ENCODE data around the gene RDH5. TPM values are rescaled to one million over a fixed set of nuclear protein-coding genes. Genes with fewer than 3 reads are reported as not detected.

Gene RDH5
- total RNA-seq, 4 donors from 2014 or later = 18.0 to 57.0 (median 31.9) TPM

GRCh38 chr12:55708695-55709233 lies 11.4 kb upstream of the RDH5 start:
- peak; percentile 3 for ATAC-seq
- H3K27me3 ChIP-seq = no peaks in the 10 kb centered on the region
- peak overlapping the region in 1 of 2 donors; percentile 85 for H3K4me3 ChIP-seq
- WGBS, 2 donors (ENCODE audit: low coverage in 1 of 2) = 0 to 2% methylated on average over 3 of the region's 3 CpGs
- no peaks in the 10 kb centered on the region for H3K36me3 ChIP-seq
- H3K27ac ChIP-seq = peak overlapping the region; percentile 86 to 97 (median 96)
- no peaks in the 10 kb centered on the region for H3K9me3 ChIP-seq
- TF ChIP-seq POLR2A (IDR thresholded peaks at IDR 0.05) (no peak), EP300 (IDR thresholded peaks at IDR 0.05) (no peak), POLR2AphosphoS5 (IDR thresholded peaks at IDR 0.05) (no peak), CTCF (IDR thresholded peaks at IDR 0.05) (no peak)
- H3K4me1 ChIP-seq = peaks cover 0 to 93% (median 19%) of the 10 kb centered on the region in 3 donors

- ATAC-seq = no peak
- 40% methylated on average over 4 of the region's 4 CpGs; no CpG with 5 or more reads in 1 of the 2 donors for WGBS, 2 donors (ENCODE audit: low coverage in 1 of 2)
- Histone ChIP-seq H3K9me3 (no peaks in the 10 kb centered on the region), H3K36me3 (no peaks in the 10 kb centered on the region), H3K4me1 (peaks cover 0 to 92% (median 31%) of the 10 kb centered on the region in 3 donors), H3K4me3 (no peak overlapping the region), H3K27ac (peak overlapping the region; percentile 65 to 97 (median 88)), H3K27me3 (no peaks in the 10 kb centered on the region)
- TF ChIP-seq CTCF (IDR thresholded peaks at IDR 0.05) (no peak), EP300 (IDR thresholded peaks at IDR 0.05) (no peak), POLR2AphosphoS5 (IDR thresholded peaks at IDR 0.05) (no peak), POLR2A (IDR thresholded peaks at IDR 0.05) (no peak)
Measured at GRCh38 chr12:55711786-55712553, 8.2 kb upstream of the RDH5 start.

- H3K36me3 ChIP-seq = no peaks in the 10 kb centered on the region
- no peak for ATAC-seq
- TF ChIP-seq POLR2AphosphoS5 (IDR thresholded peaks at IDR 0.05) (no peak), EP300 (IDR thresholded peaks at IDR 0.05) (no peak), CTCF (IDR thresholded peaks at IDR 0.05) (no peak), POLR2A (IDR thresholded peaks at IDR 0.05) (no peak)
- no peak overlapping the region for H3K4me3 ChIP-seq
- H3K4me1 ChIP-seq = peaks cover under 1 to 92% (median 39%) of the 10 kb centered on the region in 3 donors
- peak overlapping the region; percentile 65 to 97 (median 88) for H3K27ac ChIP-seq
- H3K27me3 ChIP-seq = no peaks in the 10 kb centered on the region
- no peaks in the 10 kb centered on the region for H3K9me3 ChIP-seq
- 13 to 17% methylated on average over 1 of the region's 1 CpG for WGBS, 2 donors (ENCODE audit: low coverage in 1 of 2)
Measured at GRCh38 chr12:55712700-55713415, 7.3 kb upstream of the RDH5 start.

- Histone ChIP-seq H3K9me3 (no peaks in the 10 kb centered on the region), H3K27me3 (no peaks in the 10 kb centered on the region), H3K27ac (peak overlapping the region; percentile 65 to 97 (median 88)), H3K4me1 (peaks cover 9 to 92% (median 43%) of the 10 kb centered on the region in 3 donors), H3K36me3 (no peaks in the 10 kb centered on the region), H3K4me3 (no peak overlapping the region)
- TF ChIP-seq POLR2A (IDR thresholded peaks at IDR 0.05) (no peak), EP300 (IDR thresholded peaks at IDR 0.05) (no peak), CTCF (IDR thresholded peaks at IDR 0.05) (no peak), POLR2AphosphoS5 (IDR thresholded peaks at IDR 0.05) (peak; percentile 60)
- ATAC-seq = no peak
- WGBS, 2 donors (ENCODE audit: low coverage in 1 of 2) = 47 to 60% methylated on average over 2 of the region's 2 CpGs
Measured at GRCh38 chr12:55713721-55714120, 6.5 kb upstream of the RDH5 start.
